Hepatocyte (in vitro differentiated cells): ENCODE results near the gene FAM111A.

ENCODE experiments used
- EZH2 ChIP-seq: fragments of 200-600 bp; sonication (generic); IDR thresholded peaks from 2 replicates; pipeline ENCODE4 v1.6.1; 2016; ENCODE audit warnings: antibody characterized with exemption, mild to moderate bottlenecking, borderline replicate concordance
- EZH2phosphoT487 ChIP-seq: fragments of 200-600 bp; sonication (generic); IDR thresholded peaks from one replicate; pipeline ENCODE4 v1.6.1; 2018; ENCODE audit warnings: antibody characterized with exemption, mild to moderate bottlenecking, low read depth, moderate library complexity; ENCODE audit not compliant: unreplicated experiment, severe bottlenecking
- TF ChIP-seq, protein P1 (sequence below): fragments of 200-600 bp; sonication (generic); IDR thresholded peaks from 2 replicates; pipeline ENCODE4 v1.5.1; 2016; ENCODE audit warnings: antibody characterized with exemption, mild to moderate bottlenecking; ENCODE audit not compliant: poor library complexity

DNA sequence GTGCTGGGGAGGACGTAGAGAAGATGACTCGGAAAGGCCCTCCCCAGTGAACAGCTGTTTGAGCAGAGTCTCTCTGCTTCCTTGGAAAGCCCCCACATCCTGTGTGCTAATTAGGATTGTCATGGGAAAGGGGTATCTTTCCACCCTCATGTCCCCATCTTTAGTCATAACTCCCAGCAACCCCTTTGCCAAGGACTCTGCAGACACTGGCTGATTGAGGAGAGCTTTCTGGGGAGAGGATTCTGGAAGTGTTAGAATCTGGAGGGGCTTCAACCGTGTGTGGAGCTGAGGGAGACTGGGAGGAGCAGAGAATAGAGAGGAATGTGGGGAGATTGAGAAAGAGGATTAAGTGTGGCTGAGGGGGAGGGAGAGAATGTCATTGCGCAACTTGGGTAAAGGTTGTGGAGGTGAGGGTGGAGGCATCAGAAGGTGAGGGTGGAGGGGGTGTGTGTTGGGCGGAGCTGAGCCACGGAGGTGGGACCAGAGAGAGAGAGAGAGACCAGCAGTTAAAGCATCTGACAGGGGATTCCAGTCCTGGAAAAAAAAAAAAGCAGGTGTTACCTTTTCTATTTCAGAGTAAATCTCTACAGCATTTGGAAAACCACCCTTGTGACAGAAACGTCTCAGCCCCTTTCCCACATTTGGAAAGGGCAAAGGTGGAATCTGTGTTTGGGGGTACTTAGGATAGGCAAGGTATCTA lies 31.5 kb downstream of the FAM111A start:
- TF ChIP-seq, protein P1, sequence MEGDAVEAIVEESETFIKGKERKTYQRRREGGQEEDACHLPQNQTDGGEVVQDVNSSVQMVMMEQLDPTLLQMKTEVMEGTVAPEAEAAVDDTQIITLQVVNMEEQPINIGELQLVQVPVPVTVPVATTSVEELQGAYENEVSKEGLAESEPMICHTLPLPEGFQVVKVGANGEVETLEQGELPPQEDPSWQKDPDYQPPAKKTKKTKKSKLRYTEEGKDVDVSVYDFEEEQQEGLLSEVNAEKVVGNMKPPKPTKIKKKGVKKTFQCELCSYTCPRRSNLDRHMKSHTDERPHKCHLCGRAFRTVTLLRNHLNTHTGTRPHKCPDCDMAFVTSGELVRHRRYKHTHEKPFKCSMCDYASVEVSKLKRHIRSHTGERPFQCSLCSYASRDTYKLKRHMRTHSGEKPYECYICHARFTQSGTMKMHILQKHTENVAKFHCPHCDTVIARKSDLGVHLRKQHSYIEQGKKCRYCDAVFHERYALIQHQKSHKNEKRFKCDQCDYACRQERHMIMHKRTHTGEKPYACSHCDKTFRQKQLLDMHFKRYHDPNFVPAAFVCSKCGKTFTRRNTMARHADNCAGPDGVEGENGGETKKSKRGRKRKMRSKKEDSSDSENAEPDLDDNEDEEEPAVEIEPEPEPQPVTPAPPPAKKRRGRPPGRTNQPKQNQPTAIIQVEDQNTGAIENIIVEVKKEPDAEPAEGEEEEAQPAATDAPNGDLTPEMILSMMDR, result no peak
- TF ChIP-seq EZH2 (no peak), EZH2phosphoT487 (no peak)
